HepG2 (cell line): ENCODE data around the gene VAMP4. TPM values are rescaled to one million over a fixed set of nuclear protein-coding genes. Genes with fewer than 3 reads are reported as not detected.
A peak's percentile ranks its signal among the peaks of the same experiment; 100 is the strongest.

Experiments used
- ARHGAP35 ChIP-seq: sonication (generic); formaldehyde crosslinking; IDR thresholded peaks from 2 replicates; pipeline ENCODE4 v1.9.0; 2022; ENCODE audit warnings: mild to moderate bottlenecking, inconsistent platforms, moderate library complexity, missing genetic modification reagents, borderline replicate concordance
- CEBPB ChIP-seq: IDR thresholded peaks from 2 replicates; pipeline ENCODE4 v1.6.1; 2011; ENCODE audit warnings: low read depth, low read length, improper control_type of control experiment, borderline replicate concordance
- GTF3A ChIP-seq: sonication (generic); formaldehyde crosslinking; conservative IDR thresholded peaks from 2 replicates; pipeline ENCODE4 v1.4.0; 2020; ENCODE audit warnings: mild to moderate bottlenecking, missing genetic modification reagents
- JUND ChIP-seq: sonication (generic); formaldehyde crosslinking; IDR thresholded peaks from 2 replicates; pipeline ENCODE4 v1.8.0; 2022; ENCODE audit warnings: mild to moderate bottlenecking, missing genetic modification reagents
- KAT7 ChIP-seq: IDR thresholded peaks from 2 replicates; pipeline ENCODE4 v1.6.1; 2018; ENCODE audit warnings: borderline replicate concordance, missing compliant biosample characterization
- KDM4B ChIP-seq: sonication (generic); formaldehyde crosslinking; IDR thresholded peaks from 2 replicates; pipeline ENCODE4 v1.4.0; 2020; ENCODE audit warnings: missing genetic modification reagents
- MEIS1 ChIP-seq: sonication (generic); formaldehyde crosslinking; IDR thresholded peaks from 2 replicates; pipeline ENCODE4 v1.9.0; 2021; ENCODE audit warnings: mild to moderate bottlenecking, missing genetic modification reagents, moderate library complexity, borderline replicate concordance
- NFATC3 ChIP-seq: sonication (generic); formaldehyde crosslinking; IDR thresholded peaks from 2 replicates; pipeline ENCODE4 v1.5.1; 2020; ENCODE audit warnings: mild to moderate bottlenecking, missing genetic modification reagents
- RFXAP ChIP-seq: sonication (generic); formaldehyde crosslinking; IDR thresholded peaks from 2 replicates; pipeline ENCODE4 v1.4.0; 2020; ENCODE audit warnings: missing genetic modification reagents, borderline replicate concordance
- SALL1 ChIP-seq: sonication (generic); formaldehyde crosslinking; IDR thresholded peaks from 2 replicates; pipeline ENCODE4 v1.8.0; 2022; ENCODE audit warnings: mild to moderate bottlenecking, missing genetic modification reagents
- SIN3A ChIP-seq: IDR thresholded peaks from 2 replicates; pipeline ENCODE4 v1.6.1; 2011; ENCODE audit warnings: low read depth, mild to moderate bottlenecking, control low read depth, low read length, borderline replicate concordance
- SP4 ChIP-seq: sonication (generic); formaldehyde crosslinking; IDR thresholded peaks from 2 replicates; pipeline ENCODE4 v1.8.1; 2023; ENCODE audit warnings: mild to moderate bottlenecking, missing genetic modification reagents
- TCF12 ChIP-seq, 2 experiments: fragments of 450-650 bp in 1 of 2; sonication (generic) in 1 of 2; formaldehyde crosslinking in 1 of 2; IDR thresholded peaks; 2 replicates each; pipeline versions ENCODE4 v1.6.1 to v1.8.0; 2017 to 2022; ENCODE audit warnings: antibody characterized with exemption in 1 of 2, mild to moderate bottlenecking in 1 of 2, missing genetic modification reagents in 1 of 2, moderate library complexity in 1 of 2
- THAP8 ChIP-seq: sonication (generic); formaldehyde crosslinking; IDR thresholded peaks from 2 replicates; pipeline ENCODE4 v1.5.1; 2020; ENCODE audit warnings: missing genetic modification reagents, mild to moderate bottlenecking, borderline replicate concordance
- TP53 ChIP-seq: sonication (generic); formaldehyde crosslinking; conservative IDR thresholded peaks from 2 replicates; pipeline ENCODE4 v1.4.0; 2020; ENCODE audit warnings: missing genetic modification reagents
- TSC22D2 ChIP-seq: sonication (generic); formaldehyde crosslinking; IDR thresholded peaks from 2 replicates; pipeline ENCODE4 v1.5.1; 2020; ENCODE audit warnings: missing genetic modification reagents, mild to moderate bottlenecking, borderline replicate concordance
- ZBTB7B ChIP-seq: sonication (generic); formaldehyde crosslinking; IDR thresholded peaks from 2 replicates; pipeline ENCODE4 v1.4.0; 2020; ENCODE audit warnings: missing genetic modification reagents
- ZNF224 ChIP-seq: sonication (generic); formaldehyde crosslinking; IDR thresholded peaks from 2 replicates; pipeline ENCODE4 v1.5.0; 2020; ENCODE audit warnings: mild to moderate bottlenecking, missing genetic modification reagents
- ZNF644 ChIP-seq: IDR thresholded peaks from 2 replicates; pipeline ENCODE4 v1.6.1; 2016; ENCODE audit warnings: low read depth
- ZNF766 ChIP-seq: sonication (generic); formaldehyde crosslinking; IDR thresholded peaks from 2 replicates; pipeline ENCODE4 v1.5.0; 2020; ENCODE audit warnings: missing genetic modification reagents, borderline replicate concordance
- ZNF781 ChIP-seq: sonication (generic); formaldehyde crosslinking; IDR thresholded peaks from 2 replicates; pipeline ENCODE4 v1.5.1; 2020; ENCODE audit warnings: borderline replicate concordance, mild to moderate bottlenecking, missing genetic modification reagents; ENCODE audit errors: not compliant biosample characterization
- ZNF878 ChIP-seq: sonication (generic); formaldehyde crosslinking; IDR thresholded peaks from 2 replicates; pipeline ENCODE4 v1.8.1; 2023; ENCODE audit warnings: mild to moderate bottlenecking, missing genetic modification reagents, moderate library complexity
- ZSCAN20 ChIP-seq: sonication (generic); formaldehyde crosslinking; IDR thresholded peaks from 2 replicates; pipeline ENCODE4 v1.4.0; 2020; ENCODE audit warnings: missing genetic modification reagents, mild to moderate bottlenecking, borderline replicate concordance
- polyA plus RNA-seq, 8 experiments: library from polyadenylated mRNA; depleted of rRNA in 3 of 8; stranded (reverse) in 7 of 8; unstranded in 1 of 8; fragments of >200 nt; fragmentation: Illumina TruSeq in 4 of 8; extraction: Trizol in 4 of 8; gene quantifications; 2 replicates each; pipeline versions ENCODE4 v1.2.1 to v1.2.3, GENCODE V29; 2011 to 2016; ENCODE audit warnings: low read depth in 4 of 8, missing spikeins in 1 of 8, mixed read lengths in 1 of 8; ENCODE audit not compliant: insufficient read depth in 1 of 8
- total RNA-seq, 5 experiments: library from RNA; depleted of rRNA; stranded (reverse); fragments of >200 nt; fragmentation: Illumina TruSeq; extraction: Trizol; gene quantifications; 2 replicates each; pipeline ENCODE4 v1.2.3, GENCODE V29; 2016; ENCODE audit warnings: low read depth in 1 of 5
- TF ChIP-seq, protein P1 (sequence below): sonication (generic); formaldehyde crosslinking; IDR thresholded peaks from 2 replicates; pipeline ENCODE4 v1.8.1; 2023; ENCODE audit warnings: mild to moderate bottlenecking, missing genetic modification reagents
- TF ChIP-seq, protein P2 (sequence below): sonication (generic); formaldehyde crosslinking; IDR thresholded peaks from 2 replicates; pipeline ENCODE4 v1.5.1; 2020; ENCODE audit warnings: missing genetic modification reagents, mild to moderate bottlenecking, borderline replicate concordance

Gene VAMP4
- total and polyA plus RNA-seq, 2 of the 13 experiments (the other 11 are each of a cell fraction or from before 2014, with no cell fraction given), result 1.4 to 2.0 TPM

DNA sequence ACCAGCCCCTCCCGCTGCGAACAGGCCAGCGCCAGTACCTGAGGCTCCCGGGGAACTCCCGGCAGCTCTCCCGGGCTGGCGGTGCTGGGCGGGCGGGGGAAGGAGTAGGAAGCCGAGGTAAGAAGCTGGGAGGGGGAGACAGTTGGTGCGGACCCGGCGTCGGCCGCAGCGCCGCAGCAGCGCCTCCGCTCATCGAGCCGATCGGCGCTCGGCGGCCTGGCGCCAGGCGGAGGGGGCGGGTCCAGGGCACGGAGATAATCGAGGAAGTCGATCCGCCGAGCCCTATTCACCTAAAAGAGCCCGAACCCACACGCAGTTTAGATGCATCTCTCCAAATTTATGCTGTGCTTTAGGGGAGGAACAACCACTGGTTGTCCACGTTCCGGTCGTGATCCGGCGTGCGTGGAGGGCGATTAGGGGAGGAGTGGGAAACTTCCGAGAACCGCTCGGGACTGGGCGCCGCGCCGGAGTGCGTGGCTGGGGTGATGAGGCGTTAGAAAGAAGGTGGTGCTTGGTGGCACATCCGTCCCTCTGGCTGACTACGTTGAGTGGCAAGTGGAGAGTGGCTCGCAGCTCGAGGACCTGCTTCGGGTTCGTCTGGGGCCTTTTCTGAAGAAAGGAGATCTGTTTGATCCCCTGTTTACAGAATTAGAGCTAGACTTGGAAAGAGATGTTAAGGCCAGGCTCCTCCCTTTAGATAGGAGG is at the start of gene VAMP4 (continued):
- no peak for TF ChIP-seq TP53 (CRISPR knock-in tag)
- TF ChIP-seq ZNF224, result no peak
- TF ChIP-seq TCF12 (IDR thresholded peaks at IDR 0.05), result no peak
- no peak for TF ChIP-seq TCF12 (CRISPR knock-in tag; IDR thresholded peaks at IDR 0.05)
- TF ChIP-seq ZNF766 (CRISPR knock-in tag), result no peak
- no peak for TF ChIP-seq GTF3A (CRISPR knock-in tag)
- TF ChIP-seq JUND, result peak; percentile 52; the same call in 1 of the 2 replicates
- TF ChIP-seq, protein P1, sequence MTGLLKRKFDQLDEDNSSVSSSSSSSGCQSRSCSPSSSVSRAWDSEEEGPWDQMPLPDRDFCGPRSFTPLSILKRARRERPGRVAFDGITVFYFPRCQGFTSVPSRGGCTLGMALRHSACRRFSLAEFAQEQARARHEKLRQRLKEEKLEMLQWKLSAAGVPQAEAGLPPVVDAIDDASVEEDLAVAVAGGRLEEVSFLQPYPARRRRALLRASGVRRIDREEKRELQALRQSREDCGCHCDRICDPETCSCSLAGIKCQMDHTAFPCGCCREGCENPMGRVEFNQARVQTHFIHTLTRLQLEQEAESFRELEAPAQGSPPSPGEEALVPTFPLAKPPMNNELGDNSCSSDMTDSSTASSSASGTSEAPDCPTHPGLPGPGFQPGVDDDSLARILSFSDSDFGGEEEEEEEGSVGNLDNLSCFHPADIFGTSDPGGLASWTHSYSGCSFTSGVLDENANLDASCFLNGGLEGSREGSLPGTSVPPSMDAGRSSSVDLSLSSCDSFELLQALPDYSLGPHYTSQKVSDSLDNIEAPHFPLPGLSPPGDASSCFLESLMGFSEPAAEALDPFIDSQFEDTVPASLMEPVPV (CRISPR knock-in tag), result 0 out of 2 replicates have a peak, but pooled peaks have one; percentile 62
- no peak; the same call in 1 of the 2 replicates for TF ChIP-seq TSC22D2 (CRISPR knock-in tag)
- TF ChIP-seq, protein P2, sequence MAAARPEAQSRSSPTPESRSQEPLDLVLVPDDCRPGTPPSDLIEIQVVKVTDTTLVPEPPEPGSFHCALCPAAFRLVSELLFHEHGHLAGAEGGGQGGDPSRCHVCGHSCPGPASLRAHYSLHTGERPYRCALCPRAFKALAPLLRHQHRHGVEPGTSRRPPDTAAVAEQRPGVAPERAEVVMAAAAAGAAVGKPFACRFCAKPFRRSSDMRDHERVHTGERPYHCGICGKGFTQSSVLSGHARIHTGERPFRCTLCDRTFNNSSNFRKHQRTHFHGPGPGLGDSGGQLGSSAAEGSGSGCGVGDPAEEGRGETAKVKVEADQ, result no peak
- TF ChIP-seq SP4, result peak; percentile 73; the same call in 1 of the 2 replicates
- peak; percentile 77 for TF ChIP-seq SALL1
- no peak; the same call in 1 of the 2 replicates for TF ChIP-seq ZSCAN20 (CRISPR knock-in tag)
- no peak for TF ChIP-seq KDM4B (CRISPR knock-in tag)
- TF ChIP-seq ZBTB7B (CRISPR knock-in tag), result no peak
- TF ChIP-seq ZNF781 (CRISPR knock-in tag), result no peak
- TF ChIP-seq KAT7 (CRISPR knock-in tag), result peak; percentile 87; the same call in 1 of the 2 replicates
- TF ChIP-seq MEIS1 (CRISPR knock-in tag), result peak; percentile 54; the same call in 1 of the 2 replicates
- TF ChIP-seq ARHGAP35 (CRISPR knock-in tag), result no peak
- 0 out of 2 replicates have a peak, but pooled peaks have one; percentile 19 for TF ChIP-seq ZNF878 (CRISPR knock-in tag)
- TF ChIP-seq RFXAP (CRISPR knock-in tag), result peak; percentile 85; the same call in 1 of the 2 replicates
- TF ChIP-seq THAP8 (CRISPR knock-in tag), result no peak
- TF ChIP-seq NFATC3, result no peak
- TF ChIP-seq ZNF644 (CRISPR knock-in tag), result no peak
- TF ChIP-seq SIN3A, result peak; percentile 78; the same call in 1 of the 2 replicates
- TF ChIP-seq CEBPB, result no peak
